Activated CD4-positive, alpha-beta memory T cell treated with anti-CD3 and anti-CD28 coated beads, Interleukin-2, amount 10 ng/mL, durations not matched to agents 7 days and 5 days (primary cell): Measurements from ENCODE around the gene HK2. TPM values are rescaled to one million over a fixed set of nuclear protein-coding genes. Genes with fewer than 3 reads are reported as not detected.
"Not testable (repeated sequence)": the region's sequence is repeated elsewhere in the genome, so short reads cannot be mapped to it uniquely, and the experiment has no call there.

Source experiments
- CTCF ChIA-PET: fragments of 350-600 bp; sonication (Branson Sonifier 250); formaldehyde crosslinking; loops from one replicate; lab custom pipeline; 2021; ENCODE audit warnings: antibody characterized with exemption, inconsistent platforms; lab: Charles Lee
- POLR2A ChIA-PET: fragments of 350-600 bp; sonication (Branson Sonifier 250); formaldehyde crosslinking; loops from one replicate; lab custom pipeline; 2021; ENCODE audit warnings: antibody characterized with exemption; lab: Charles Lee
- DNase-seq: peaks from one replicate; pipeline ENCODE4 v3.0.0-alpha.2; 2020
- H3K27ac Mint-ChIP-seq: one replicate; pipeline ENCODE4 v1.8.0; 2021; ENCODE audit warnings: mild to moderate bottlenecking, mixed read lengths
- H3K27me3 Mint-ChIP-seq: one replicate; pipeline ENCODE4 v1.8.0; 2021; ENCODE audit warnings: mixed read lengths
- H3K36me3 Mint-ChIP-seq: one replicate; pipeline ENCODE4 v1.8.0; 2021; ENCODE audit warnings: low read depth, mixed read lengths
- H3K4me1 Mint-ChIP-seq: one replicate; pipeline ENCODE4 v1.8.0; 2021; ENCODE audit warnings: mixed read lengths
- H3K4me3 Mint-ChIP-seq: one replicate; pipeline ENCODE4 v1.8.0; 2021; ENCODE audit warnings: mild to moderate bottlenecking, mixed read lengths
- H3K9me3 Mint-ChIP-seq: one replicate; pipeline ENCODE4 v1.8.0; 2021; ENCODE audit warnings: mixed read lengths
- total RNA-seq, 2 experiments: library from RNA; stranded (reverse); gene quantifications; one replicate each; pipeline ENCODE4 v1.2.3, GENCODE V29; 2021

Gene HK2
- total RNA-seq, 2 experiments from 2014 or later, result 36.8 to 37.8 TPM

GRCh38 chr2:74900225-74900624 lies 66.3 kb downstream of the HK2 start:
- peaks cover 13% of the 10 kb centered on the region for H3K36me3 Mint-ChIP-seq
- H3K4me1 Mint-ChIP-seq, H3K27ac Mint-ChIP-seq, POLR2A ChIA-PET, DNase-seq, H3K9me3 Mint-ChIP-seq, H3K27me3 Mint-ChIP-seq, H3K4me3 Mint-ChIP-seq: not testable (repeated sequence)
- CTCF ChIA-PET, result interaction anchor here (0.7 to 0.9 kb wide), 2 partner anchors 16 to 257 kb away, joined by 3 to 4 read pairs; no protein-coding TSS in a partner anchor

- Mint-ChIP-seq H3K36me3 (peaks cover 3% of the 10 kb centered on the region), H3K9me3 (no peaks in the 10 kb centered on the region), H3K27ac (no peak overlapping the region), H3K4me3 (no peak overlapping the region), H3K27me3 (peaks cover 5% of the 10 kb centered on the region), H3K4me1 (no peaks in the 10 kb centered on the region)
- no peak for DNase-seq
- POLR2A ChIA-PET, result no interaction called here
- CTCF ChIA-PET, result no interaction called here
These were observed 68.4 kb downstream of the HK2 start for GRCh38 chr2:74902281-74902860.

GRCh38 chr2:74906395-74906794 lies 72.5 kb downstream of the HK2 start:
- no peak for DNase-seq
- peaks cover 26% of the 10 kb centered on the region for H3K27me3 Mint-ChIP-seq
- no peaks in the 10 kb centered on the region for H3K36me3 Mint-ChIP-seq
- H3K4me1 Mint-ChIP-seq, result peaks cover 3% of the 10 kb centered on the region
- no peaks in the 10 kb centered on the region for H3K9me3 Mint-ChIP-seq
- ChIA-PET CTCF (no interaction called here), POLR2A (no interaction called here)
- H3K27ac Mint-ChIP-seq, result no peak overlapping the region
- no peak overlapping the region for H3K4me3 Mint-ChIP-seq

GRCh38 chr2:74907560-74907959 lies 73.6 kb downstream of the HK2 start:
- DNase-seq, H3K27ac Mint-ChIP-seq, POLR2A ChIA-PET, H3K4me3 Mint-ChIP-seq, H3K9me3 Mint-ChIP-seq, H3K36me3 Mint-ChIP-seq, H3K4me1 Mint-ChIP-seq: not testable (repeated sequence)
- CTCF ChIA-PET, result interaction anchor here (0.7 kb wide), 1 partner anchor 8 kb away, joined by 3 read pairs; no protein-coding TSS in a partner anchor
- peaks cover 30% of the 10 kb centered on the region for H3K27me3 Mint-ChIP-seq

GRCh38 chr2:74908748-74909444 lies 75.0 kb downstream of the HK2 start:
- Mint-ChIP-seq H3K4me3 (no peak overlapping the region), H3K27ac (no peak overlapping the region), H3K36me3 (no peaks in the 10 kb centered on the region), H3K9me3 (no peaks in the 10 kb centered on the region), H3K4me1 (peaks cover 3% of the 10 kb centered on the region), H3K27me3 (peaks cover 39% of the 10 kb centered on the region)
- DNase-seq, result no peak
- POLR2A ChIA-PET, result no interaction called here
- CTCF ChIA-PET, result no interaction called here

GRCh38 chr2:74910245-74910644 lies 76.3 kb downstream of the HK2 start:
- no peak for DNase-seq
- Mint-ChIP-seq H3K4me3 (no peak overlapping the region), H3K36me3 (no peaks in the 10 kb centered on the region), H3K27me3 (peaks cover 49% of the 10 kb centered on the region), H3K9me3 (no peaks in the 10 kb centered on the region), H3K27ac (no peak overlapping the region), H3K4me1 (peaks cover 9% of the 10 kb centered on the region)
- ChIA-PET POLR2A (no interaction called here), CTCF (no interaction called here)

GRCh38 chr2:74911061-74911460 lies 77.1 kb downstream of the HK2 start:
- H3K36me3 Mint-ChIP-seq, result no peaks in the 10 kb centered on the region
- ChIA-PET CTCF (no interaction called here), POLR2A (no interaction called here)
- no peaks in the 10 kb centered on the region for H3K9me3 Mint-ChIP-seq
- no peak for DNase-seq
- H3K4me3 Mint-ChIP-seq, result no peak overlapping the region
- no peak overlapping the region for H3K27ac Mint-ChIP-seq
- peaks cover 17% of the 10 kb centered on the region for H3K4me1 Mint-ChIP-seq
- peaks cover 50% of the 10 kb centered on the region for H3K27me3 Mint-ChIP-seq

DNA sequence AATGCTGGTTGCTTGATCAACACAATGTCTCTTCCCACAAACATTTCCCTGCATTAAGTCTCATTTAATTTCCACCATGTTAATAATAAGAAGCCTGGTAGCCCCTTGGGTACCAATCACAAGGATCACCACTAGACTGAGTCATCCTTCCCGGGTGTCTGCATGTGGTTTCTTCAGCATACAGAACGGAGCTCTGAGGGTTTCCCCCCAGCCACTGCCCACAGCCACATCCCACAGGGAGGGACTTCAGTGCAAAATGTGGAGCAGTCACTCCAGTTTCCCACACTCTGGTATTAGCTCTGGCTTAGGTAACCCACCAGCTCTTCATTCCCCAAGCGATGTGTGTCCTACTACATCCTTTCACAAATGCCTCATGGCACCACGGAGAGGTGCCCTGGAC lies 81.8 kb downstream of the HK2 start:
- Mint-ChIP-seq H3K9me3 (no peaks in the 10 kb centered on the region), H3K27ac (no peak overlapping the region), H3K36me3 (no peaks in the 10 kb centered on the region), H3K4me3 (no peak overlapping the region), H3K4me1 (peaks cover 23% of the 10 kb centered on the region), H3K27me3 (peaks cover 48% of the 10 kb centered on the region)
- peak; percentile 74 for DNase-seq
- CTCF ChIA-PET, result interaction anchor here (0.6 kb wide), 1 partner anchor 8 kb away, joined by 3 read pairs; no protein-coding TSS in a partner anchor
- POLR2A ChIA-PET, result no interaction called here

DNA sequence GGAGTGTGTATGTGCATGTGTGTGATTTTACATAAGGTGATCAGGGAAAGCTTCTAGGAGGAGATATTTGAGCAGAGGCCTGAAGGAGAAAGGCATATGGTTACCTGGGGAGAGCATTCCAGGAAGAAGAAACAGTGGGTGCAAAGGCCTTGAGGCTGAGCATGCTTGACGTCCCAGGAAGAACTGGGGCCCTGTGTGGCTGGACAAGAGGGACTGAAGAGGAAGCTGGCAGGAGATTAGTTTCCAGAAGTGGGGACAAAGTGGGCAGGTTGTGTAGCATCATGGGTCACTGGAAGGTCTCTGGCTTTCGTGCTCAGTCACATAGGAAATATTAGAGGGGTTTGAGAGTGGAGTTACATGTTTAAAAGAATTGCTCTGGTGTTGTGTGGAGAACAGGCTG lies 82.5 kb downstream of the HK2 start:
- Mint-ChIP-seq H3K4me1 (peaks cover 23% of the 10 kb centered on the region), H3K27ac (no peak overlapping the region), H3K36me3 (no peaks in the 10 kb centered on the region), H3K9me3 (no peaks in the 10 kb centered on the region), H3K4me3 (no peak overlapping the region), H3K27me3 (peaks cover 50% of the 10 kb centered on the region)
- DNase-seq, result no peak
- CTCF ChIA-PET, result interaction anchor here (0.8 to 0.9 kb wide), 2 partner anchors 17 to 148 kb away, joined by 3 read pairs; no protein-coding TSS in a partner anchor
- POLR2A ChIA-PET, result no interaction called here

DNA sequence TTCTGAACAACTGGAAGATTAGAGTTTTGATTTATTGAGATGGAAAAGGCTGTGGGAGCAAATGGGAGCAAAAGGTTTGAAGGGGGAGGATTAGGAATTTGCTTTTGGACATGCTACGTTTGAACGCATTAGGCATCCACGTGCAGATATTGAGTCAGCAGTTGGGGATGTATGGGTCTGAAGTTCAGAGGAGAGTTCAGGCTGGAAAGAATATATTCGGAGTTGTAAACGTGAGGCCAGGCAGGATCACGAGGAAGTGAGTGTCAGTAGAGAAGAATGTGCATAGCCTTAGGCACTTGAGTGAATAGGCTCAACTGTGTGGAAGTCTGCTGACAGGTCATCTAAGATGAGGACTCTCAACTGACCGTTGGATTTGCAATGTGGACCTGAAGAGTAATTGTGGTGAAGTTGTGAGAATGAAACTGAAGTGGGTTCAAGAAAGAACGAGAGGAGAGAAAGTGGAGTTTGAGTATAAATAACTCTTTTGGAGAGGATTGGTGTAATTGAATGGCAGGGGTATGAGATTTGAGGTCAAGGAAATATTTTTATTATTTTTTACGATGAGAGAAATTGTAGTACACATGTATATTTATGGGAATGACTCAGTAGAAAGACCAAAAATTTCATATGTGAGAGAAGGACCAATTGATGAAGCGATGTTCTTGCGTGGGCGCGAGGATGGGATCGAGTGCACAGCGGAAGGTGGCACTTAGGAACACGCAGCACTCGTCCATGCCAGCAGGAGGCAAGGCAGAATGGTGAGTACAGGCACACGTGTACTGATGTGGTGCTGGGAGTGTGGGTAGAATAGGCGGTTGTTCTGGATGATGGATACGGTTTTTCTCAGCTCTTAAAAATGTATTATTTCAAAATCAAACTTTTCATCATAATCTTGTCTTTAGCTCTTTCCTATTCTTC lies 84.0 kb downstream of the HK2 start:
- Mint-ChIP-seq H3K27me3 (peaks cover 43% of the 10 kb centered on the region), H3K27ac (no peak overlapping the region), H3K36me3 (no peaks in the 10 kb centered on the region)

DNA sequence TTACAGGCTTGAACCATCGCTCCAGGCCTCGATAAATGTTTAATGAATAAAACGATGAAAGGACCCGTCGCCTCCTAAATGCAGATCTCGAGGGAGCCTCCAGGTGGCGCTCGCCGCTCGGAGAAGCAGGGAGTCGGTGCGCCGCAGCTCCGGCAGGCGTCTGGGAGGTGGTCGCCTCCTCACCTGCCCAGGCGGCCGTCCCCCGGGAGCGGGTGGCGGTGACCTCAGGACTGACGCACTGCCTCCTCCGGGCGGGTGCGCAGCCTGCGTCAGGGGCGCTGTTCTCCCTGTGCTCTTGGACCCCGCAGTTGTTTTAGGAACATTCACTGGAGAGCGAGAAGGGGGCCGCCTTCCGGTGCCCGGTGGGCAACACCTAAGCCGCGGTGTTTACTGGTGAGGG lies 85.9 kb downstream of the HK2 start:
- Mint-ChIP-seq H3K4me1 (peaks cover 19% of the 10 kb centered on the region), H3K27ac (no peak overlapping the region), H3K9me3 (no peaks in the 10 kb centered on the region), H3K27me3 (peaks cover 29% of the 10 kb centered on the region), H3K4me3 (no peak overlapping the region), H3K36me3 (no peaks in the 10 kb centered on the region)
- peak; percentile 71 for DNase-seq
- ChIA-PET CTCF (interaction anchor here (0.6 to 2.3 kb wide), 10 partner anchors 10 to 689 kb away, joined by 3 to 12 read pairs (median 4); no protein-coding TSS in a partner anchor), POLR2A (interaction anchor here (1.0 kb wide), 1 partner anchor 84 kb away, joined by 3 read pairs; no protein-coding TSS in a partner anchor)

More for the DNA sequence above, 84.0 kb downstream of the HK2 start:
- DNase-seq, result no peak
- POLR2A ChIA-PET, result no interaction called here
- CTCF ChIA-PET, result interaction anchor here (1.3 to 1.8 kb wide), 5 partner anchors 12 to 77 kb away, joined by 3 to 4 read pairs (median 4); no protein-coding TSS in a partner anchor
- no peaks in the 10 kb centered on the region for H3K9me3 Mint-ChIP-seq
- no peak overlapping the region for H3K4me3 Mint-ChIP-seq
- peaks cover 23% of the 10 kb centered on the region for H3K4me1 Mint-ChIP-seq

GRCh38 chr2:74921236-74921736 lies 87.4 kb downstream of the HK2 start:
- ChIA-PET POLR2A (no interaction called here), CTCF (interaction anchor here (1.2 to 1.7 kb wide), 2 partner anchors 64 to 278 kb away, joined by 3 to 4 read pairs; partner anchors contain the start of gene TACR1)
- no peak overlapping the region for H3K4me3 Mint-ChIP-seq
- H3K36me3 Mint-ChIP-seq, result no peaks in the 10 kb centered on the region
- H3K27me3 Mint-ChIP-seq, result peaks cover 25% of the 10 kb centered on the region
- DNase-seq, result no peak
- H3K4me1 Mint-ChIP-seq, result peaks cover 7% of the 10 kb centered on the region
- H3K9me3 Mint-ChIP-seq, result no peaks in the 10 kb centered on the region
- no peak overlapping the region for H3K27ac Mint-ChIP-seq
